Upper lobe of right lung (tissue), 1 donor: ENCODE data around the gene KIAA1217. TPM values are rescaled to one million over a fixed set of nuclear protein-coding genes. Genes with fewer than 3 reads are reported as not detected.

Source experiments
- ATAC-seq: fragments of 200-7000 bp; cut with Tn5 transposase; one replicate; pipeline ENCODE4 v1.9.1; 2020; ENCODE audit warnings: mild to moderate bottlenecking, moderate library complexity
- DNase-seq: peaks from one replicate; pipeline ENCODE4 v3.0.0-alpha.2; 2020
- H3K27ac ChIP-seq: fragments of 200-600 bp; one replicate; pipeline ENCODE4 v1.8.0; 2022
- H3K27me3 ChIP-seq: fragments of 200-600 bp; one replicate; pipeline ENCODE4 v1.8.0; 2022; ENCODE audit warnings: mild to moderate bottlenecking
- H3K36me3 ChIP-seq: fragments of 200-600 bp; one replicate; pipeline ENCODE4 v1.8.0; 2022
- H3K4me1 ChIP-seq: fragments of 200-600 bp; one replicate; pipeline ENCODE4 v1.8.0; 2022
- H3K4me3 ChIP-seq: fragments of 200-600 bp; one replicate; pipeline ENCODE4 v1.8.0; 2022; ENCODE audit warnings: mild to moderate bottlenecking
- H3K9me3 ChIP-seq: fragments of 200-600 bp; one replicate; pipeline ENCODE4 v1.8.0; 2022
- CTCF ChIP-seq: fragments of 200-600 bp; IDR thresholded peaks from one replicate; pipeline ENCODE4 v1.8.0; 2022; ENCODE audit warnings: antibody characterized with exemption
- intact Hi-C: fragments of 100-400 bp; cut with DNase I; formaldehyde crosslinking; loops from one replicate; pipeline ENCODE4 v1.11.0; 2022
- total RNA-seq: library from RNA; stranded (reverse); fragmentation: NEBNext Ultra II Directional; extraction: Animal tissue kit (Norgen Biotek cat#: 25700); gene quantifications from one replicate; pipeline ENCODE4 v1.2.1, GENCODE V29; 2021
- donor health status: DM: no; HTN: yes; CAD: no; lungs with severe emphysema.

Gene KIAA1217
- total RNA-seq, 1 donor from 2014 or later = 23.5 TPM

DNA sequence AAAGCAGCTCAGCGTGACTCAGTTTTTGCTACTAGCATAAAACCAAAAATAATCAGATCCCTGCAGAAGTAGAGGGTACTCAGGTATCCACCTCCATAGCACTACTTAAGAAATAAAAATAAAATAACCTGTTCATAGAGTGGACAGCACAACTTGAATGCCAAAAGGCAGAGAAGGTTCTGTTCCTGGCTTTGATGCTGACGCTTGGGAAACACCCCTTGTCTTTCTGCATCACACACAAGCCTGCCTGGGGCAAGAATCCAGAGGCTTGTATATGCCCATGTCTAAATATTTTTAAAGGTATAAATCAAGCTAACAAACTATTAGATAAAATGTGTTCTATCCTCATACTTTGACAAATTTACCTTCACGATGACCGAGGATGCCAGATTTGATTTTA lies 207.3 kb downstream of the KIAA1217 start:
- no peak for DNase-seq
- peak; percentile 34 for ATAC-seq
- intact Hi-C loops = no loop called here
- Histone ChIP-seq H3K4me3 (no peak overlapping the region), H3K27ac (peak overlapping the region; percentile 26), H3K36me3 (no peaks in the 10 kb centered on the region), H3K27me3 (no peaks in the 10 kb centered on the region), H3K9me3 (no peaks in the 10 kb centered on the region), H3K4me1 (peaks cover 11% of the 10 kb centered on the region)
- TF ChIP-seq CTCF = no peak

- ATAC-seq (no peak), DNase-seq (no peak)
- TF ChIP-seq CTCF = no peak
- intact Hi-C loops = no loop called here
- H3K9me3 ChIP-seq = no peaks in the 10 kb centered on the region
- H3K27ac ChIP-seq = no peak overlapping the region
- H3K27me3 ChIP-seq = no peaks in the 10 kb centered on the region
- H3K36me3 ChIP-seq = no peaks in the 10 kb centered on the region
- no peak overlapping the region for H3K4me3 ChIP-seq
- peaks cover 11% of the 10 kb centered on the region for H3K4me1 ChIP-seq
Observed at GRCh38 chr10:24417053-24417452, 208.1 kb downstream of the KIAA1217 start.

- Histone ChIP-seq H3K4me1 (peaks cover 11% of the 10 kb centered on the region), H3K27me3 (no peaks in the 10 kb centered on the region), H3K27ac (no peak overlapping the region), H3K4me3 (no peak overlapping the region), H3K36me3 (no peaks in the 10 kb centered on the region), H3K9me3 (no peaks in the 10 kb centered on the region)
- no peak for DNase-seq
- ATAC-seq = no peak
- intact Hi-C loops = no loop called here
- TF ChIP-seq CTCF = peak; percentile 13
Observed at GRCh38 chr10:24418532-24418931, 209.6 kb downstream of the KIAA1217 start.

DNA sequence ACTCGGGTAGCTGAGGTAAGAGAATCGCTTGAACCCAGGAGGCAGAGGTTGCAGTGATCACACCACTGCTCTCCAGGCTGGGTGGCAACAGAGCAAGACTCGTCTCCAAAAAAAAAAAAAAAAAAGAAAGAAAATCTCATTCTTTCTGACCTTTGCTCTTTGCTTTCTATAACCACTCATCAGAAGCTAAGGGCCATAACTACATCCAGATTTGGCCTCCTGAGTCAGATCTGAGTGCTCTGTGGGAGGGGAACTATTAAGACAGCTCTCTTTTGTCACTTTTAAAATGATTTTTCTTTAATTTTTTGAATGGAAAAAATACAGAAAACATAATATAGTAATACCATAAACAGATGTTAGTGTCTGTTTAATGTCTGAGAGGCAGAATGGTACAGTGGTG lies 210.1 kb downstream of the KIAA1217 start:
- H3K27me3 ChIP-seq = no peaks in the 10 kb centered on the region
- no peaks in the 10 kb centered on the region for H3K9me3 ChIP-seq
- H3K36me3 ChIP-seq = no peaks in the 10 kb centered on the region
- intact Hi-C loops = no loop called here
- no peak for ATAC-seq
- no peak for DNase-seq
- H3K27ac ChIP-seq = no peak overlapping the region
- H3K4me1 ChIP-seq = peaks cover 11% of the 10 kb centered on the region
- no peak for TF ChIP-seq CTCF
- no peak overlapping the region for H3K4me3 ChIP-seq

GRCh38 chr10:24425151-24425550 lies 216.2 kb downstream of the KIAA1217 start:
- ATAC-seq = no peak
- no peak for TF ChIP-seq CTCF
- Histone ChIP-seq H3K27me3 (no peaks in the 10 kb centered on the region), H3K36me3 (no peaks in the 10 kb centered on the region), H3K27ac (no peak overlapping the region), H3K4me3 (no peak overlapping the region), H3K9me3 (no peaks in the 10 kb centered on the region), H3K4me1 (no peaks in the 10 kb centered on the region)
- intact Hi-C loops = no loop called here
- no peak for DNase-seq

- intact Hi-C loops = no loop called here
- ATAC-seq (no peak), DNase-seq (no peak)
- no peak overlapping the region for H3K27ac ChIP-seq
- TF ChIP-seq CTCF = no peak
- H3K4me1 ChIP-seq = no peaks in the 10 kb centered on the region
- H3K36me3 ChIP-seq = no peaks in the 10 kb centered on the region
- H3K4me3 ChIP-seq = no peak overlapping the region
- H3K9me3 ChIP-seq = no peaks in the 10 kb centered on the region
- H3K27me3 ChIP-seq = no peaks in the 10 kb centered on the region
Observed at GRCh38 chr10:24427678-24428409, 218.9 kb downstream of the KIAA1217 start.
